Astrocyte (in vitro differentiated cells and primary cell): ENCODE results near the gene SGK2.

Experiments
- EZH2 ChIP-seq: IDR thresholded peaks from 2 replicates; pipeline ENCODE4 v1.6.1; 2012; ENCODE audit warnings: mild to moderate bottlenecking, low read length, inconsistent platforms; ENCODE audit not compliant: insufficient read depth
- TF ChIP-seq, protein P1 (sequence below): IDR thresholded peaks from 2 replicates; pipeline ENCODE4 v1.5.1; 2011; ENCODE audit warnings: low read depth, mild to moderate bottlenecking, inconsistent platforms, low read length, moderate library complexity; ENCODE audit not compliant: insufficient read depth

DNA sequence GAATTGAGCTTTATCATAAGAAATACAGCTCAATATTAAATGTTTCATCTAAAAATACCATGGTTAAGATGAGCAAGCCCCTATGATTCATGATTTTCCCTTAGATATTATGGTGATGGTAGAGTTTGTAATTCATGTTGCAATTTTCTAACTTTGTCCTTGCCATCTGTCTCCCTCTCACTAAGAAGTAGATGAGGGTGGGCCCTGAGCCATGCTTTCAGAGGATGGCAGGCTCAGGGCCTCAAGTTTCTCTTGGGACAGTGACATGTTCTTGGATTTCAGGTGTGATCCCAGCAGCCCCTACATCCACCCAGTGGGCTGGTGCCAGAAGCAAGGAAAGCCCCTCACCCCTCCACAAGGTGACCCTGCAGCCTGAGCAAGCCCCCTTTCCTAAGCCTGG lies 25.8 kb upstream of the SGK2 start:
- TF ChIP-seq EZH2: no peak
- TF ChIP-seq, protein P1, sequence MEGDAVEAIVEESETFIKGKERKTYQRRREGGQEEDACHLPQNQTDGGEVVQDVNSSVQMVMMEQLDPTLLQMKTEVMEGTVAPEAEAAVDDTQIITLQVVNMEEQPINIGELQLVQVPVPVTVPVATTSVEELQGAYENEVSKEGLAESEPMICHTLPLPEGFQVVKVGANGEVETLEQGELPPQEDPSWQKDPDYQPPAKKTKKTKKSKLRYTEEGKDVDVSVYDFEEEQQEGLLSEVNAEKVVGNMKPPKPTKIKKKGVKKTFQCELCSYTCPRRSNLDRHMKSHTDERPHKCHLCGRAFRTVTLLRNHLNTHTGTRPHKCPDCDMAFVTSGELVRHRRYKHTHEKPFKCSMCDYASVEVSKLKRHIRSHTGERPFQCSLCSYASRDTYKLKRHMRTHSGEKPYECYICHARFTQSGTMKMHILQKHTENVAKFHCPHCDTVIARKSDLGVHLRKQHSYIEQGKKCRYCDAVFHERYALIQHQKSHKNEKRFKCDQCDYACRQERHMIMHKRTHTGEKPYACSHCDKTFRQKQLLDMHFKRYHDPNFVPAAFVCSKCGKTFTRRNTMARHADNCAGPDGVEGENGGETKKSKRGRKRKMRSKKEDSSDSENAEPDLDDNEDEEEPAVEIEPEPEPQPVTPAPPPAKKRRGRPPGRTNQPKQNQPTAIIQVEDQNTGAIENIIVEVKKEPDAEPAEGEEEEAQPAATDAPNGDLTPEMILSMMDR: no peak
